Loucy (cell line): ENCODE measurements around the gene SGCA.

Source experiments
- H2AFZ ChIP-seq: fragments of 200-600 bp; sonication (generic); 2 replicates; pipeline ENCODE4 v1.6.0; 2016; ENCODE audit warnings: antibody characterized with exemption, mild to moderate bottlenecking, low read length, moderate library complexity
- H3F3A ChIP-seq: fragments of 200-600 bp; 2 replicates; pipeline ENCODE4 v1.6.0; 2016; ENCODE audit warnings: antibody characterized with exemption, low read depth, mild to moderate bottlenecking
- H3K27me3 ChIP-seq: fragments of 200-600 bp; sonication (generic); 2 replicates; pipeline ENCODE4 v1.6.1; 2014; ENCODE audit warnings: low read length, mild to moderate bottlenecking; ENCODE audit not compliant: insufficient read depth, poor library complexity, severe bottlenecking
- H3K36me3 ChIP-seq: fragments of 200-600 bp; sonication (generic); 2 replicates; pipeline ENCODE4 v1.6.1; 2016; ENCODE audit warnings: low read length; ENCODE audit not compliant: insufficient read depth
- H3K4me1 ChIP-seq: fragments of 200-600 bp; sonication (generic); 2 replicates; pipeline ENCODE4 v1.5.1; 2014; ENCODE audit warnings: low read length, mild to moderate bottlenecking; ENCODE audit not compliant: insufficient read depth, poor library complexity, severe bottlenecking
- H3K4me2 ChIP-seq: fragments of 200-600 bp; sonication (generic); 2 replicates; pipeline ENCODE4 v1.6.0; 2014; ENCODE audit warnings: antibody characterized with exemption, low read length, low read depth, mild to moderate bottlenecking; ENCODE audit not compliant: poor library complexity, severe bottlenecking
- H3K4me3 ChIP-seq: fragments of 200-600 bp; sonication (generic); 2 replicates; pipeline ENCODE4 v1.5.1; 2014; ENCODE audit warnings: low read length, mild to moderate bottlenecking, mixed read lengths; ENCODE audit not compliant: poor library complexity, severe bottlenecking
- H3K79me2 ChIP-seq: fragments of 200-600 bp; sonication (generic); 2 replicates; pipeline ENCODE4 v1.6.1; 2014; ENCODE audit warnings: low read length; ENCODE audit not compliant: insufficient read depth
- H3K9ac ChIP-seq: fragments of 200-600 bp; sonication (generic); 2 replicates; pipeline ENCODE4 v1.6.0; 2014; ENCODE audit warnings: mild to moderate bottlenecking, low read depth, low read length, moderate library complexity; ENCODE audit not compliant: poor library complexity, severe bottlenecking
- H3K9me2 ChIP-seq: fragments of 200-600 bp; sonication (generic); replicated peaks from 2 replicates; pipeline ENCODE4 v1.6.1; 2016; ENCODE audit warnings: low read depth, low read length, mixed read lengths
- H3K9me3 ChIP-seq: fragments of 200-600 bp; sonication (generic); 2 replicates; pipeline ENCODE4 v1.6.1; 2014; ENCODE audit warnings: mild to moderate bottlenecking, antibody characterized with exemption, low read length, low read depth; ENCODE audit not compliant: insufficient read depth
- H4K20me1 ChIP-seq: fragments of 200-600 bp; sonication (generic); 2 replicates; pipeline ENCODE4 v1.6.0; 2014; ENCODE audit warnings: antibody characterized with exemption, low read length, mild to moderate bottlenecking; ENCODE audit not compliant: insufficient read depth, poor library complexity, severe bottlenecking
- CTCF ChIP-seq: fragments of 200-600 bp; sonication (generic); conservative IDR thresholded peaks from 2 replicates; pipeline ENCODE4 v1.5.1; 2014; ENCODE audit warnings: mild to moderate bottlenecking, antibody characterized with exemption, low read length
- EZH2phosphoT487 ChIP-seq: fragments of 200-600 bp; IDR thresholded peaks from 2 replicates; pipeline ENCODE4 v1.6.1; 2018; ENCODE audit warnings: antibody characterized with exemption, mild to moderate bottlenecking, moderate library complexity, borderline replicate concordance

Gene SGCA

GRCh38 chr17:50154604-50155003 lies 11.2 kb upstream of the SGCA start:
- Histone ChIP-seq H3K79me2 (peaks cover 12% of the 10 kb centered on the region), H3K4me1 (peaks cover 34% of the 10 kb centered on the region), H3F3A (no peaks in the 10 kb centered on the region), H3K27me3 (no peaks in the 10 kb centered on the region), H3K9me2 (no peaks in the 10 kb centered on the region), H4K20me1 (peaks cover 7% of the 10 kb centered on the region), H3K36me3 (no peaks in the 10 kb centered on the region), H3K9ac (peak overlapping the region; percentile 8), H3K4me3 (no peak overlapping the region), H3K9me3 (no peaks in the 10 kb centered on the region), H3K4me2 (no peak overlapping the region), H2AFZ (no peak overlapping the region)
- TF ChIP-seq CTCF (no peak), EZH2phosphoT487 (no peak)

GRCh38 chr17:50155115-50155819 lies 10.5 kb upstream of the SGCA start:
- H3K4me1 ChIP-seq: peaks cover 34% of the 10 kb centered on the region
- peak overlapping the region; percentile 8 for H3K9ac ChIP-seq
- H3K79me2 ChIP-seq: peaks cover 5% of the 10 kb centered on the region
- H3K27me3 ChIP-seq: no peaks in the 10 kb centered on the region
- no peaks in the 10 kb centered on the region for H3K36me3 ChIP-seq
- H4K20me1 ChIP-seq: peaks cover 4% of the 10 kb centered on the region
- no peak overlapping the region for H2AFZ ChIP-seq
- TF ChIP-seq EZH2phosphoT487 (no peak), CTCF (no peak)
- no peaks in the 10 kb centered on the region for H3K9me3 ChIP-seq
- H3K4me3 ChIP-seq: no peak overlapping the region
- H3F3A ChIP-seq: no peaks in the 10 kb centered on the region
- no peaks in the 10 kb centered on the region for H3K9me2 ChIP-seq
- no peak overlapping the region for H3K4me2 ChIP-seq

- no peaks in the 10 kb centered on the region for H3K36me3 ChIP-seq
- H4K20me1 ChIP-seq: no peaks in the 10 kb centered on the region
- no peak overlapping the region for H3K4me3 ChIP-seq
- H2AFZ ChIP-seq: peak overlapping the region; percentile 21; the same call in 1 of the 2 replicates
- peaks cover 38% of the 10 kb centered on the region for H3K4me1 ChIP-seq
- H3K9ac ChIP-seq: no peak overlapping the region
- H3K9me3 ChIP-seq: no peaks in the 10 kb centered on the region
- H3K79me2 ChIP-seq: no peaks in the 10 kb centered on the region
- no peaks in the 10 kb centered on the region for H3F3A ChIP-seq
- H3K9me2 ChIP-seq: no peaks in the 10 kb centered on the region
- H3K4me2 ChIP-seq: no peak overlapping the region
- no peak for TF ChIP-seq CTCF
- TF ChIP-seq EZH2phosphoT487: no peak
- H3K27me3 ChIP-seq: no peaks in the 10 kb centered on the region
Observed at GRCh38 chr17:50157891-50158290, 7.9 kb upstream of the SGCA start.
